ENCODE results near the gene DPEP3.

Gene DPEP3

GRCh38 chr16:67966549-67967182, 13.6 kb downstream of the DPEP3 start:
- no peak for DNase-seq

GRCh38 chr16:67965668-67966548, 14.4 kb downstream of the DPEP3 start:
- no peak for DNase-seq

- DNase-seq = no peak
These were observed 15.7 kb downstream of the DPEP3 start for GRCh38 chr16:67964477-67965131.

- no peak for DNase-seq
These were observed 16.5 kb downstream of the DPEP3 start for GRCh38 chr16:67963662-67964321.

- no peak for DNase-seq
These were observed 17.0 kb downstream of the DPEP3 start for GRCh38 chr16:67963292-67963661.

GRCh38 chr16:67962135-67962534, 18.2 kb downstream of the DPEP3 start:
- DNase-seq = no peak

GRCh38 chr16:67961551-67961957, 18.7 kb downstream of the DPEP3 start:
- DNase-seq = no peak

GRCh38 chr16:67959536-67960329, 20.6 kb downstream of the DPEP3 start:
- DNase-seq = no peak

GRCh38 chr16:67957622-67958021, 22.7 kb downstream of the DPEP3 start:
- no peak for DNase-seq

DNA sequence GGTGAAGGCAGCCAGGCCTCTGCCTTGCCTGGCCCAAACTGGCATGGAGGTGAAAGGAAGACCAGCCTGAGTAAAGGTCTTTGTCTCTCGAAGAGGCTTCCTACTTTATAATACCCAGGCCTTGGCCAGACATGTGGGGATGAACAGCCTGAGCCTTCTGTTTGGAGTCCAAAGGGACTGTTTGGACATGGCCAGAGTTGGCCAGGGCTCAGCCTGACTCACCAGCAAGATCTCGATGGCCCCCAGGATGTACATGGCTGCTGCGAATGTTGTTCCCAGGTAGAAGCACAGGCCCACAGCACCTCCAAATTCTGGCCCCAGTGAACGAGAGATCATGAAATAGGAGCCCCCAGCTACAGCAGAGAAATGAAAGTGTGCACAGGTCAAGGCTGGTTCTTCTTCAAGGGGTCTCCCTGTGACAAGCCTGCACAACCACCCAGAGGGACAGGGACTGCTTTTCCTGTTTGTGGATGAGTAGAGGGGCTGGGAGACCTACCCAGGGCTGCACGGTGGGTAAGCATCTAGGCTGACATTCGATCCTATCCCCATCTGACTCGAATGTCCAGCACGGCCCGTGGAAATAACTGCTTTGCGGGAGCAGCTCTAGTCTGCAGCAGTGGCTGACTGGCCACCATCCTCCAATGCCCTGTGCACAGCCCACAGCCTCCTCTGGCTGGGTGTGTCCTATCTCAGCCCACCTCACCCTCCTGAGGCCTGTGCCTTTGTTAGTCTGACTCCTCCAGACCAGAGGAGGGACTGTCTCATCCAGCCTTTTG, 25.7 kb downstream of the DPEP3 start:
- no peak for DNase-seq

DNA sequence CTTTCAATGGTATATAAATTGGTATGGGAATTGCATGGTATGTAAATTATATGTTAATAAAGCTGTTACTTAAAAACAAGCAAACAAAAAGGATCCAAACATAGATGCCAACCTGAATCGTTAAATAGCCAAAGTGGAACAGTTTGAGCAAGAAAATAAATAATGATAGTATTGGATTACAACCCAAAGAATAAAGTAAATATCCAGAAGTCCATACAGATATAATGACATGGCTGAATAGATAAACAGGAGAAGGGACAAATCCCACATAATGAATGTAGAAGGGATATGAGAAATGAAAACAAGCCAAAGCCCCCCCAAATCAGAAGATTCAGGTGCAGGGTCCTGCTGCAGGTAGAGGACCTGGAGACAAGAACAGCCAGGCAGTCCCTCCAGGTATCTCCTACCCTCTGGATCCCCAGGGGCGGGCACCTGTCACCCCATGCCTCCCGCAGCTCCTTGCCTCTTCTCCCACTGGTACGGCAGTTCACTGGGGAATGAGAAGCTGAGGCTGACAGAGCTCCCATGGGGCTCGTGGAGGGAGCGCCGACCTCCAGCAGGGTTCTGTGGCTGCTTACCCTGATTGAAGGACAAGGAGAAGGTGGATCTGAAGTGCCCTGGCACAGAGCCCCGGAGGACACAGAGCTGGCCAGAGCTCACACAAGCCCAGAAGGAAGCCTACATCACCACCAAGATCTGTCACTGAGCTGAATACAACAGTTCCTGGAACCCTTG, 26.5 kb downstream of the DPEP3 start:
- DNase-seq = no peak

DNA sequence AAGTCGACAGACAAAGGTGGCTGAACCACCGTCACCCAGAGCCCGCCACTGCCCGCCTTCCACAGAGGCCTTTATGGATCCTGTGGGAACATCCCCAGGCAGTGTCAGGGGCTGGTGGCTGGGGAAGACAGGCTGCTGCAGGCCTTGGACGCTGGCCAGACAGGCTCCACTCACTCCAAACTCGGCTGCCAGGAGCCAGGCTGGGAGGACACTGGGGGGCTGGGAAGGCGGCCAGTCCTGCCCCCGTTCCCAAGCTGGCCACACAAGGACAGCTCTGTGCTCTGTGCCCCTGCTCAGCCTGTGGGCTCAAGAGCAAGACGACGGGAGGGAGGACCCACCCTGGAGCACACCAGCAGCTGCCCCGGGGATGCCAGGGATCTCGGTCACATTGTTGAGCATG, 28.8 kb downstream of the DPEP3 start:
- no peak for DNase-seq

GRCh38 chr16:67950335-67950843, 29.9 kb downstream of the DPEP3 start:
- no peak for DNase-seq

DNA sequence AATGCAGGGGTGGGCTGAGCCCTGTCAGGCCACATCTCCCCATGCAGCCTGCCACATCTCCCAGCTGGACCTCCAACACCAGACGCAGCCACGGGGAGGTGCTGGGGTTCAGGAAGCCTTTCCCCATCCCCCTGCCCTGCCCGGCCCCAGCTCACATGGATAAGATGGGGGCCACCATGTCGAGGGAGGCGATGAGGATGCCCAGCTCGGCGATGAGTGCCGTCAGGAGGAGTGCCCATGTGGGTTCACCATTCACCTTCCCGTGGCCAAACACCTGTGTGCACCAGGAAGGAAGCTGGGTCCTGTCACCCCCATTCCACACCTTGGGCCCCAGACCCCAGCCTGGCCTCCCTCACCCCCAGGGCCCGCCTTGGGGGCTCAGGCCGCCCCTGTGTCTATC, 30.7 kb downstream of the DPEP3 start:
- no peak for DNase-seq

- no peak for DNase-seq
These were observed 32.3 kb downstream of the DPEP3 start for GRCh38 chr16:67948015-67948414.

DNA sequence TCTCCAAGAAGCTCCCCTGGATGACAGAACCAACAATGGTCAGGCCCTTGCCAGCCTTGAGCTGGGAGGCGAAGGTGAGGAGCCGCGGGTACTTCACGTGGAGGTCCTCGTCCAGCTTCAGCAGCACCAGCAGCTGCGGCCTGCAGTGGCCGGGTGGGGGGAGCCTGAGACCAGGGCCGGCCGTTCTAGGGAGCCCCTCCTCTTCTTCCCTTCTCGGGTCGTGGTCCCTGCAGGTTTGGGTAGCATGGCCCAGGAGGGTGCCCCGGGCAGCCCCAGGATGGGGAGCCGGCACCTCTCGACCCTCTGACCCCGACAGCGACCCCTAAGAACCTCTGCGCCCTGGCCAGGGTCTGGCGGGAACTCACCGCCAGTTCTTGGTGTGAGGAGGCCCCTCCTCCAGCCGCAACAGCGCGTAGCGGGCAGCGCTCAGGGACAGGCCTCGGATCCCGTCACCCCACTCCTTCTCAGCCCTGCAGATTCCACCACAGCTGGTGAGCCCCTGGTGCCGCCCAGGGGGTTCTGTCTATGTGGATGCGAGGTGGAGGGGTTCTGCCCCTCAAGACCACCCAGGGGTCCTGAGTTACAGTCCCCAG, 33.2 kb downstream of the DPEP3 start:
- no peak for DNase-seq

DNA sequence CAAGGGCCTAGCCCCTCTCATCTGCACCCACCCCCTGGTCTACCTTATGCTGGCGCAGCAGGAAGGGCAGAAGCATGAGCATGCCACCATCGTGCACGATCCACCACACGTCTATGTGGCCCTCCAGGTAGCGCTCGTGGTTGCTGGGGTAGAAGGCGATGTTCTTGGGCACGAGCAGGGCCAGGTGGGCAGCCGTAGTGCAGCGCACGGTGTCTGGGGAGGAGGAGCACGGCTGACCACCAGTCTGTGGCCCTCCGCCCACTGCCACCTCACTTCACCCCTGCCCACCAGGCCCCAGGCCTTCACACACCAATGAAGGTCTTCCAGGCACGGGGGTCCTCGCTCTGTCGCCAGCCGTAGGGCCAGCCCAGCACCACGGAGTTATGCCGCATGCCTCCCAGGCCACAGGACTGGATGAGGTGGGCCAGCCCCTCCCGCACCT, 34.1 kb downstream of the DPEP3 start:
- DNase-seq = no peak

- no peak for DNase-seq
These were observed 34.8 kb downstream of the DPEP3 start for GRCh38 chr16:67945392-67945933.

DNA sequence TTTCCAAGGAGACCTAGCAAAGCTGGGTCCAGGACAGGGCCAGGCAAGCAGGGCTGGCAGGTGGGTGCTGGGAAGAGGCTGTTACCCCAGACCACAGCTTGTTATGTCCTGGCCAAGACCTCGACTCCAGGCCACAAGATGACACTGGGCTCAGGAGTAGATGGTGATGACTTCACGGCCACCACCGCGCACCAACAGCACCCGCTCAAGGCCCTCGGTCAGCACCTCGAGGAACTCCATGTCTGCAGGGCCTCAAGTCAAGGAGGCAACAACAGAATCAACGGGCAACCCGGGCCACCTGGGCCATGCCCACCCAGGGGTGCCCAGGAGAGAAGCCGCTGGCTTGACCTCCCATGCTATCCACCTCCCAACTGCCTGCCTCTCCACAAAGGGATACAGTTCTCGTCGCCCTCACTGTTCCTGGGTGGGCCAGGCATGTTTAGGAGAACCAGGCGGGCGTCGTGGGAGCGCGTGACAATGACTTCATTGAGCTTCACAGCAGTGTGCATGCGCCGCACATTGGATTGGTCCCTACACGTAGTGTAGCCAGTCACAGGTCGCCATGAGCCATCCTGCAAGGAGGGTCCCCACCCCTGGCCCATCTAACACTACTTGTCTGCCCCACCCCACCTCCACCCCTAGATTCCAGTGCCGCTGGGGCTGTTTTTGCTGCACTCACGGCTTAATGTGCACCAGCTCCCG, 35.5 kb downstream of the DPEP3 start:
- DNase-seq = no peak

Measured in GF-D8 (cell line).